ENCODE data around the gene UFC1. TPM values are rescaled to one million over a fixed set of nuclear protein-coding genes. Genes with fewer than 3 reads are reported as not detected.

Gene UFC1
- total and polyA plus RNA-seq, 2 donors (not counting 3 experiments of a cell fraction or from before 2014, with no cell fraction given), result 102 to 149 TPM

GRCh38 chr1:161172349-161172748 is 18.6 kb downstream of the UFC1 start:
- no TSS peak for BruUV-seq (replicated peaks)
- no peak overlapping the region for H3K9ac ChIP-seq (replicated peaks; ENCODE audit: extremely low read depth, insufficient read depth, low read length)

More at GRCh38 chr1:161172349-161172748, 18.6 kb downstream of the UFC1 start:
- ChIA-PET CTCF (interaction anchor here (2.3 kb wide), 1 partner anchor 9 kb away, joined by 8 read pairs; no protein-coding TSS in a partner anchor), POLR2A (no interaction called here)
- no peak for DNase-seq (ENCODE audit: low read depth, low spot score)
- no peak for TF ChIP-seq MYC (IDR thresholded peaks at IDR 0.05; ENCODE audit: low read depth, low read length)
- no peak for TF ChIP-seq GATA2 (IDR thresholded peaks at IDR 0.05; ENCODE audit: insufficient read depth, insufficient read length, low read depth, low read length)
- TF ChIP-seq MAX (IDR thresholded peaks at IDR 0.05; ENCODE audit: insufficient read depth, insufficient read length), result no peak
- TF ChIP-seq POLR2AphosphoS5 (IDR thresholded peaks at IDR 0.05; ENCODE audit: insufficient read depth, low read depth, low read length), result no peak
- no peak for TF ChIP-seq JUN (IDR thresholded peaks at IDR 0.05; ENCODE audit: borderline replicate concordance, insufficient read depth, insufficient read length, low read depth)
- no peak for TF ChIP-seq FOS (IDR thresholded peaks at IDR 0.05; ENCODE audit: borderline replicate concordance, insufficient read depth, low read length)
- TF ChIP-seq EZH2 (IDR thresholded peaks at IDR 0.05; ENCODE audit: borderline replicate concordance, low read depth, low read length, severe bottlenecking), result no peak
- TF ChIP-seq CTCF (IDR thresholded peaks at IDR 0.05; ENCODE audit: extremely low read depth in 1 of 2, insufficient read depth in 1 of 2, low read depth in 1 of 2, low read length in 2 of 2), result no peak
- TF ChIP-seq POLR2A (IDR thresholded peaks at IDR 0.05; ENCODE audit: low read depth, low read length), result no peak
- dilution Hi-C loops (cut with MboI; ENCODE audit: extremely low pct_ligation_motif_present, low sequenced_read_pairs) (no loop called here), intact Hi-C loops (cut with micrococcal nuclease) (no loop called here)
- no peak for FAIRE-seq
- H3K4me1 ChIP-seq (ENCODE audit: control insufficient read depth, extremely low read depth, insufficient read depth, low read length), result peaks cover 7% of the 10 kb centered on the region
- peaks cover 11 to 24% of the 10 kb centered on the region in 2 experiments for H3K36me3 ChIP-seq (ENCODE audit: control insufficient read depth in 2 of 2, extremely low read depth in 1 of 2, insufficient read depth in 2 of 2, low read length in 2 of 2)
- H3K79me2 ChIP-seq (ENCODE audit: control insufficient read depth, insufficient read depth, low read length), result peaks cover 8% of the 10 kb centered on the region
- H4K20me1 ChIP-seq (replicated peaks; ENCODE audit: control insufficient read depth, extremely low read depth, insufficient read depth, low read length), result no peaks in the 10 kb centered on the region
- no peak overlapping the region for H3K4me3 ChIP-seq (replicated peaks in 1 of 3; ENCODE audit: insufficient read depth in 1 of 3, low read depth in 1 of 3, low read length in 3 of 3)
- no peak overlapping the region for H3K4me2 ChIP-seq (ENCODE audit: insufficient read depth, low read length)
- H3K27ac ChIP-seq (ENCODE audit: insufficient read depth, low read depth, low read length), result no peak overlapping the region
- no peaks in the 10 kb centered on the region for H3K27me3 ChIP-seq (ENCODE audit: control insufficient read depth in 2 of 2, insufficient read depth in 2 of 2, low read length in 2 of 2)
- no peak overlapping the region for H2AFZ ChIP-seq (ENCODE audit: low read depth, low read length)
- H3K9me3 ChIP-seq (replicated peaks; ENCODE audit: control insufficient read depth, insufficient read depth, low read length), result no peaks in the 10 kb centered on the region
- no peaks in the 10 kb centered on the region for H3K9me1 ChIP-seq (replicated peaks; ENCODE audit: control insufficient read depth, extremely low read depth, insufficient read depth, low read length)

Data from endothelial cell of umbilical vein (primary cell).